ENCODE data around the gene NKX1-2.

The NKX1-2 gene

GRCh38 chr10:124450012-124450782 lies at the start of gene NKX1-2:
Gene NKX1-2 (minus strand): TSS chr10:124450035. CDS start chr10:124449943, 92 bp downstream.
- in situ Hi-C loops (cut with MboI; ENCODE audit: low pct_unique_long_range_greater_than_20kb, low sequenced_read_pairs, unreplicated experiment), result no loop called here
- no peak for TF ChIP-seq CTCF (IDR thresholded peaks at IDR 0.05; ENCODE audit: extremely low read depth, insufficient read depth, missing control alignments)
- DNase-seq (ENCODE audit: low spot score), result no peak

- TF ChIP-seq CTCF (IDR thresholded peaks at IDR 0.05; ENCODE audit: extremely low read depth, insufficient read depth, missing control alignments), result no peak
- in situ Hi-C loops (cut with MboI; ENCODE audit: low pct_unique_long_range_greater_than_20kb, low sequenced_read_pairs, unreplicated experiment), result no loop called here
Measured at GRCh38 chr10:124498056-124498455, 48.2 kb upstream of the NKX1-2 start.

GRCh38 chr10:124497196-124497881 lies 47.5 kb upstream of the NKX1-2 start:
- no peak for TF ChIP-seq CTCF (IDR thresholded peaks at IDR 0.05; ENCODE audit: extremely low read depth, insufficient read depth, missing control alignments)
- in situ Hi-C loops (cut with MboI; ENCODE audit: low pct_unique_long_range_greater_than_20kb, low sequenced_read_pairs, unreplicated experiment), result no loop called here
- no peak for DNase-seq (ENCODE audit: low spot score)

More at GRCh38 chr10:124498056-124498455, 48.2 kb upstream of the NKX1-2 start:
- no peak for DNase-seq (ENCODE audit: low spot score)

GRCh38 chr10:124496620-124497019 lies 46.8 kb upstream of the NKX1-2 start:
- no peak for TF ChIP-seq CTCF (IDR thresholded peaks at IDR 0.05; ENCODE audit: extremely low read depth, insufficient read depth, missing control alignments)
- DNase-seq (ENCODE audit: low spot score), result no peak
- in situ Hi-C loops (cut with MboI; ENCODE audit: low pct_unique_long_range_greater_than_20kb, low sequenced_read_pairs, unreplicated experiment), result no loop called here

- in situ Hi-C loops (cut with MboI; ENCODE audit: low pct_unique_long_range_greater_than_20kb, low sequenced_read_pairs, unreplicated experiment), result no loop called here
- no peak for TF ChIP-seq CTCF (IDR thresholded peaks at IDR 0.05; ENCODE audit: extremely low read depth, insufficient read depth, missing control alignments)
- no peak for DNase-seq (ENCODE audit: low spot score)
Measured at GRCh38 chr10:124496150-124496549, 46.3 kb upstream of the NKX1-2 start.

GRCh38 chr10:124495725-124496124 lies 45.9 kb upstream of the NKX1-2 start:
- DNase-seq (ENCODE audit: low spot score), result no peak
- no peak for TF ChIP-seq CTCF (IDR thresholded peaks at IDR 0.05; ENCODE audit: extremely low read depth, insufficient read depth, missing control alignments)
- in situ Hi-C loops (cut with MboI; ENCODE audit: low pct_unique_long_range_greater_than_20kb, low sequenced_read_pairs, unreplicated experiment), result no loop called here
